EL (cell line): ENCODE data around the gene OR4B1.

Experiments
- DNase-seq: peaks from one replicate; pipeline ENCODE4 v3.0.0-alpha.2; 2016

OR4B1 gene

DNA sequence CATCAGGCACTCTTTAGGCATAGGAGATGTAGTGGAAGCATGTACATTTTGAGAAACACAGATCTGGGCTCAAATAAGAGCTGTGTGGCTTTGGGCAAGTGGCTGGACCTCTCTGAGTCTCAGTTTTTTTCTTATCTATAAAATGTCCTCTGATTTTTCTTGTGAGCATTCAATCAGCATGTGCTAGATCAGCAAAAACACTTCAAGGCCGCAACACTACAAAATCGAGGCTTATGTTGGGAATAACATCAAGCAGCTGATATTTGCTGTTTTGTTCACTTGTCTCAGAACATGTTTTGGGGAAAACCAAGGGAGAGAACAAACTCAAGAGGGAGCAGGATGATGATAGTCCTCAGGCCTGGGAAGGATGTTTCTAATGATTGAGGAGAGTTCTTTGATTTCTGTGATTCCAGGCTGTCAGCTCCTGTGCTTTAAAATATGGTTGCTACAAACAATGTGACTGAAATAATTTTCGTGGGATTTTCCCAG is 46.9 kb downstream of the OR4B1 start, which contains the start of gene OR4X1:
TSS of gene OR4X1 (plus strand) at position 439 of the 489 bp plus-strand sequence. CDS start at position 439, 0 bp downstream.
- no peak for DNase-seq
